Fibroblast of lung (primary cell): ENCODE results near the gene CALCOCO1. TPM values are rescaled to one million over a fixed set of nuclear protein-coding genes. Genes with fewer than 3 reads are reported as not detected.
A peak's percentile ranks its signal among the peaks of the same experiment; 100 is the strongest.

ENCODE experiments used
- DNase-seq, 2 donors: peaks; one replicate each; pipeline versions ENCODE4 v3.0.0 to v3.0.0-alpha.2; 2010; ENCODE audit warnings: low read depth in 2 of 2
- H2AFZ ChIP-seq: 2 replicates; pipeline ENCODE4 v1.5.1; 2012; ENCODE audit warnings: low read length, control low read depth, inconsistent platforms
- H3K27ac ChIP-seq: 2 replicates; pipeline ENCODE4 v1.5.1; 2011; ENCODE audit warnings: low read length, control low read depth; ENCODE audit not compliant: insufficient read depth
- H3K27me3 ChIP-seq: 2 replicates; pipeline ENCODE4 v1.5.1; 2011; ENCODE audit warnings: mild to moderate bottlenecking, low read length; ENCODE audit not compliant: control insufficient read depth, insufficient read depth
- H3K36me3 ChIP-seq: 2 replicates; pipeline ENCODE4 v1.5.1; 2011; ENCODE audit warnings: low read length; ENCODE audit not compliant: control insufficient read depth, insufficient read depth
- H3K4me1 ChIP-seq: 2 replicates; pipeline ENCODE4 v1.5.1; 2011; ENCODE audit warnings: low read length; ENCODE audit not compliant: control insufficient read depth, insufficient read depth; ENCODE audit errors: extremely low read depth
- H3K4me2 ChIP-seq: 2 replicates; pipeline ENCODE4 v1.5.1; 2011; ENCODE audit warnings: low read length, control low read depth; ENCODE audit not compliant: insufficient read depth; ENCODE audit errors: extremely low read depth
- H3K4me3 ChIP-seq, 4 experiments: fragments of 200-600 bp in 1 of 4; sonication (generic) in 1 of 4; replicated peaks in 1 of 4; 2 replicates each; pipeline ENCODE4 v1.5.1; 2011 to 2016; ENCODE audit warnings: low read length in 4 of 4, low read depth in 3 of 4, mild to moderate bottlenecking in 3 of 4, control low read depth in 2 of 4, inconsistent platforms in 1 of 4, mixed read lengths in 1 of 4; ENCODE audit not compliant: insufficient read depth in 1 of 4; ENCODE audit errors: control extremely low read depth in 1 of 4
- H3K79me2 ChIP-seq: 2 replicates; pipeline ENCODE4 v1.5.1; 2012; ENCODE audit warnings: mild to moderate bottlenecking, low read length, inconsistent platforms; ENCODE audit not compliant: control insufficient read depth, insufficient read depth
- H3K9ac ChIP-seq: 2 replicates; pipeline ENCODE4 v1.5.1; 2011; ENCODE audit warnings: mild to moderate bottlenecking, low read length, control low read depth; ENCODE audit not compliant: insufficient read depth
- H3K9me3 ChIP-seq: 2 replicates; pipeline ENCODE4 v1.5.1; 2012; ENCODE audit warnings: low read depth, low read length; ENCODE audit not compliant: control insufficient read depth, insufficient read depth
- H4K20me1 ChIP-seq: 2 replicates; pipeline ENCODE4 v1.5.1; 2011; ENCODE audit warnings: low read length; ENCODE audit not compliant: control insufficient read depth, insufficient read depth; ENCODE audit errors: extremely low read depth
- CTCF ChIP-seq, 2 donors: IDR thresholded peaks in 1 of 2; conservative IDR thresholded peaks in 1 of 2; 1 replicate in 1 of 2; 2 replicates in 1 of 2; pipeline ENCODE4 v1.5.1; 2011 to 2012; ENCODE audit warnings: low read length in 2 of 2, control low read depth in 1 of 2, inconsistent platforms in 1 of 2, low read depth in 1 of 2, mild to moderate bottlenecking in 1 of 2
- EZH2 ChIP-seq: IDR thresholded peaks from 2 replicates; pipeline ENCODE4 v1.5.1; 2012; ENCODE audit warnings: low read length, control low read depth, mild to moderate bottlenecking; ENCODE audit errors: missing control alignments
- polyA plus RNA-seq, 2 donors: library from polyadenylated mRNA; depleted of rRNA in 1 of 2; stranded (reverse) in 1 of 2; unstranded in 1 of 2; fragments of >200 nt; gene quantifications; 2 replicates each; pipeline ENCODE4 v1.2.1, GENCODE V29; 2011 to 2012; ENCODE audit warnings: missing spikeins in 1 of 2
- total RNA-seq: library from RNA; depleted of rRNA; stranded (reverse); fragments of >200 nt; gene quantifications from 2 replicates; pipeline ENCODE4 v1.2.1, GENCODE V29; 2014

The CALCOCO1 gene
- total and polyA plus RNA-seq, 2 donors (not counting 1 experiment from before 2014, with no cell fraction given): 116 to 125 TPM

DNA sequence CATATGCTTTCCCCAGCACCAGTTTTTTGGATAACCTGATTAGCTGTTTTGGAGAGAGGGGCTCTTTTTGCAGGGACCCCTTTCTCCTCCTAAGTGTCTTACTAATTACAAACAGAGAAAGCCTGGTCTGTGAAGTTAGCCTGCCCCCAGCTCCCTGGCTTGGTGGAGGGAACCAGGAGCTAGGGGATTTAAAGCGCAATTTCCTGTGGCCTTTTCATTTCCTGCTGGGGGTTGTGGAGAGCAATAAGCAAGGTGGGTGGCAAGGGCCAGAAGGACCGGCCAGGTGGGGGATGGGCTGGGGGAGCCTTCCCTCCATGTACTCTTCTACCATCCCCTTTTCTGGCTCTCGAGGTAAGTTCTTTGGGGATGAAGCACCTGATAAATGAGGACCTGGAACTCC, 28.6 kb upstream of the CALCOCO1 start:
- no peak overlapping the region for H3K9ac ChIP-seq
- H3K27me3 ChIP-seq: peaks cover 69% of the 10 kb centered on the region
- H4K20me1 ChIP-seq: no peaks in the 10 kb centered on the region
- no peaks in the 10 kb centered on the region for H3K36me3 ChIP-seq
- H3K9me3 ChIP-seq: no peaks in the 10 kb centered on the region
- no peaks in the 10 kb centered on the region for H3K79me2 ChIP-seq
- no peak overlapping the region for H3K27ac ChIP-seq
- H3K4me2 ChIP-seq: no peak overlapping the region
- peaks cover 1% of the 10 kb centered on the region for H3K4me1 ChIP-seq
- DNase-seq: no peak
- H3K4me3 ChIP-seq: no peak overlapping the region
- H2AFZ ChIP-seq: no peak overlapping the region
- no peak for TF ChIP-seq EZH2
- no peak for TF ChIP-seq CTCF (conservative IDR thresholded peaks at IDR 0.05 in 1 of 2, IDR thresholded peaks at IDR 0.05 in 1 of 2; ENCODE audit: low read depth in 1 of 2, low read length in 2 of 2)

GRCh38 chr12:53755451-53755891, 28.2 kb upstream of the CALCOCO1 start:
- Histone ChIP-seq H3K79me2 (no peaks in the 10 kb centered on the region), H3K27ac (no peak overlapping the region), H2AFZ (no peak overlapping the region), H3K9me3 (no peaks in the 10 kb centered on the region), H3K36me3 (no peaks in the 10 kb centered on the region), H3K4me3 (no peak overlapping the region), H3K9ac (no peak overlapping the region), H3K4me1 (peaks cover 5% of the 10 kb centered on the region), H3K27me3 (peaks cover 73% of the 10 kb centered on the region), H4K20me1 (no peaks in the 10 kb centered on the region), H3K4me2 (no peak overlapping the region)
- TF ChIP-seq EZH2: no peak
- no peak for TF ChIP-seq CTCF (conservative IDR thresholded peaks at IDR 0.05 in 1 of 2, IDR thresholded peaks at IDR 0.05 in 1 of 2; ENCODE audit: low read depth in 1 of 2, low read length in 2 of 2)
- DNase-seq: no peak

DNA sequence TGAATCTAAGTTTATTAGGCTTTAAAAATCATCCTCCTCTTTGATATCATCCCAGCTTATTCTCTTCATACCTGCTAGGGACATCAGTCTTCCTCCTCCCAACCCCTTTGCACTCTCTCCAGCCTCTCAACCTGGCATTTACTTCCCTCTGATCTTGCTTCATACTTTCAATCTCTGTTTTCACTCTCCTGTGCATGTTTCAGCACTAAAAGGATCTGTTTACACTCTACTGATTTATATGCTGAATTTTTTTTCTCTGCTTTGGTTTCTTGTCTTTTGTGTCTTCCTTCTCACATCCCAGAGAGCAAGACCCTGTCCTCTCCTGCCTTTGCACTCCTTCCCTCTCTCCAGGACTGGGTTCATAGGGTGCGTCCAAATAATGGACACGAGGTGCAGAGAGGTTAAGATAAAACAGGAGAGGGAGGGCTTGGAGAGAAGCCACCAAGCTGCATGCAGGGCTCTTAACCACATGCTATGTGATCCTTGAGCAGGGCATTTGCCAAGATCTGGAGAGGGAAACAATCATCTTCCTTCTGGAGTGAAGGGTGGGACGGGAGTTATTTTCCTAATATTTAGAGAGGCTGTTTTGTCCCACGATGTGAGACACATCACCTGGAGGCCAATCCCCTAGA, 27.5 kb upstream of the CALCOCO1 start:
- Histone ChIP-seq H3K27ac (no peak overlapping the region), H2AFZ (no peak overlapping the region), H3K9me3 (no peaks in the 10 kb centered on the region), H3K4me3 (no peak overlapping the region), H3K36me3 (no peaks in the 10 kb centered on the region), H3K4me2 (peak overlapping the region; percentile 6), H3K27me3 (peaks cover 77% of the 10 kb centered on the region), H4K20me1 (no peaks in the 10 kb centered on the region), H3K9ac (no peak overlapping the region), H3K79me2 (no peaks in the 10 kb centered on the region), H3K4me1 (peaks cover 5% of the 10 kb centered on the region)
- no peak for TF ChIP-seq EZH2
- no peak for TF ChIP-seq CTCF (conservative IDR thresholded peaks at IDR 0.05 in 1 of 2, IDR thresholded peaks at IDR 0.05 in 1 of 2; ENCODE audit: low read depth in 1 of 2, low read length in 2 of 2)
- peak; percentile 47 to 57 for DNase-seq
